ENCODE results near the gene HERC3.

The HERC3 gene

DNA sequence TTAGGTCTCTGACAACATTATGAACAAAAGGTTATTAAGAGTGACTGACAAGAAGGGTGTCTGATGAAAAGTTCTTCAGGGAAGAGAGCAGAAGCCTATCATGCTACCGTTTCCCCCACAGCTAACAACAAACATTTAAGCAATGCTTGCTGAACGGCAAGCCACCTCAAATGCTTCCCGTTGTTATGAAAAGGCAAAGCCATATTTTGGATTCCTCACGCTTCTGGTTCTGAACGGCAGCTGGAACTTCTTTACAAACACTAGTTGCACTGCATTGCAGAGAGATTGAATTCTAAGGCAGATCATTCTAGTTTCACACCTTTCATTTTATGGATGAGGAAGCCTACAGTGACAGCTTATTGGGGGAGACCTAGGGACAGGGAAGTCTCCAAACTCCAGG, 153.9 kb downstream of the HERC3 start:
- no peak for DNase-seq (ENCODE audit: low read depth, low spot score)

DNA sequence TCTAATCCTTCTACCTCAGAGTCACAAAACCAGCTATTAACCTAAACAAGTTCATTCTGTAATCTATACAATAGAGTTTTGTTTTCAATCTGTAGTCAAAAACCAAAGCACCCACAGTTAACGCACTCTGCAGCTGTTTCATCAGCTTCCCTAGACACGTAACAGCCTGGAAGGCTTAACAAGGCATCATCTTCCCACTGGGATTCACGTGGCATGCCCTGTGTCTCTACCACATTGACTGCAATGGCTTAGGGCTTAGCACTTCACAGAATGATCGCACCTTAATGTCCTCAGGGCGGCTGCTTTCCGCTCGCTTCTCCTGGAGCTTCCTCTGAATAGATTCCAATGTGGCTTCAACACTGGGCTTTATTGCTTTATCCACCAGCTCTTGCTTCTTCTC, 155.1 kb downstream of the HERC3 start:
- no peak for DNase-seq (ENCODE audit: low read depth, low spot score)

DNA sequence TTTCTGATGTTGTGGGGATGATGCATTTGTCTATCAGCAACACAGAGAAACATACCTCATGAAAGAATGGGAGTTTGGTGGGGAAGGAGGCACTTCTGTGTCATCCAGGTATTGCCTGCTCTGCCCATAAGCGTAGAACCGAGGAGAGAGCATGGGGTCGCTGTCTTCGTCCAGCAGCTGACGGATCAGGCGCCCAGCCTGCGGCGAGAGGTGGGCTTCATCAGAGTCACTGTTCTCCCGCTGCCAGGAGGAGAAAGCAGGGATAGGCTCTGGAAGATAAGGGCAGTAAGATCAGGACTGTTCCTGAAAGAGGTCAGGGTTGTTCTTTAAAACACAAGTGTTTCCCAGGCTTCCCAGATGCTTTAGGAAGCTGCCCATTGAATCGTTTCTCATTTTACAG, 158.1 kb downstream of the HERC3 start:
- DNase-seq (ENCODE audit: low read depth, low spot score) = no peak

DNA sequence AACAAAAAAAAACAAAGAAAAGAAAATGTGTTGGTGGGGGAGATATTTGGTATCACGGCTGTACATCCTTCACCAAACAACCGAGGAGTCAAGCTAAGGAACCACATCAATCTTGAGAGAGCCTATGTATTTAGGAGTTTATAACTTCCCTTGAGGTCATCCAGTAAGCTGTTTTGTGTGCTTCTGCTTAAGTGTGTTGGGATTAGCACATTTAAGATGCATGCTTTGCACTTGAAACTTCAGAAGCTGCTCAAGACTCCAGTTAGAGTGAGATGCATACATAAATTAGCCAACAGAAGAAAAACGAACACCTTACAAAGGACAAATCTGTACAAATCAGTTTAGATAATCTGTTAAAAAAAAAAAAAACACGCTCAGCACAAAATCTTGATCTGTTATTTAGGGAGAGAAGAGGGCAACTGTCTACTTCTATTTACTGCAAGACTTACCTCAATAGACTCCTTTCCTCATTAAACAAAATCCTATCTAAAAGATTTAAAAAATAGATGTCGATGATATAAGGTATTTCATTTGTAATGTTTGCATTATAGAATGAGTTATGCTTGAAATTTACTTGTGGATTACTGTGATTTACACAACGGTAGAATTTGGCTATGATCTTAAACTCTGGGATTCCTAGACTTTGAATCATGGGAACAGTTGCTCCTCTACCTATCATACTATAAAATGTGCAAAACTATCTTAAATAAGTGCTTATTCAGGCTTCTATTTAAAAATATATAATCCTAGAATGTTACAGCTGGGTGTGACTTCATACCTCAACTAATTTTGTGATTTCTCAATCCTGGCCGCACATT, 159.2 kb downstream of the HERC3 start:
- no peak for DNase-seq (ENCODE audit: low read depth, low spot score)

DNA sequence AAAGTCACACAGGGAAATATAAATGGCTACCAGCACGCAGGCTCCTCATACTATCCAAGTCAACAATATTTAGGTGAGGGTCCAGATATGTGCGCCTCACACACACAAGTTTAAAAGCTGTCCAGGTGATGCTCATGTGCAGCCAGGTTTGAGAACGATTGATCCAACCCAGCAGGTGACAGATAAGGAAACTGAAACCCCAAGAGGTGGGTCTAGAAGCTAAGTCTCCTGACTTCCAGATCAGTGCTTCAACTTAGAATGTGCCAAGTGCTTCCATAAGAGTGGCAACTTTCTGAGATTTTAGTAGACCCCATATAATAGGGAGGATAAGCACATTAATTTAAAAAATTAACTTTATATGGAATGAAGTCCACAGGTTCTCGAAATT, 159.8 kb downstream of the HERC3 start:
- no peak for DNase-seq (ENCODE audit: low read depth, low spot score)

DNA sequence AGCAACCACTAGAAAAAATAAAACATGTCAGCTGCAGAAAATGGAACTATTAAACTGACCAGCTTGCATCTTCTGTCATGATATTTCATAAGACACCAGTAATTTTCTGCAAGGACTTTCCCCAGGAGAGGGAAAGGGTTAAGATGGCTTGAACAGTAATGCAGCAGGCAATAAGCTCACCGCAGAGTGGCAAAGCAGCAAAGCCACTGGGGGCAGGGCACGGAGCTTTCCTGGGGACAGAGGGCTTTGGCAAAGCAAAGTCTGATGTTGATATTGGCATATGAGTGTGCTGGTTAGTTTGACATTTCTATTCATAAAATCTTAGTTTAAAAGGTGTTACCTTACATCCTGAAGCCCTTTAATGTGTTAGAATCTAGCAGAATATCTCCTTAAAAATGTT, 160.5 kb downstream of the HERC3 start:
- no peak for DNase-seq (ENCODE audit: low read depth, low spot score)

DNA sequence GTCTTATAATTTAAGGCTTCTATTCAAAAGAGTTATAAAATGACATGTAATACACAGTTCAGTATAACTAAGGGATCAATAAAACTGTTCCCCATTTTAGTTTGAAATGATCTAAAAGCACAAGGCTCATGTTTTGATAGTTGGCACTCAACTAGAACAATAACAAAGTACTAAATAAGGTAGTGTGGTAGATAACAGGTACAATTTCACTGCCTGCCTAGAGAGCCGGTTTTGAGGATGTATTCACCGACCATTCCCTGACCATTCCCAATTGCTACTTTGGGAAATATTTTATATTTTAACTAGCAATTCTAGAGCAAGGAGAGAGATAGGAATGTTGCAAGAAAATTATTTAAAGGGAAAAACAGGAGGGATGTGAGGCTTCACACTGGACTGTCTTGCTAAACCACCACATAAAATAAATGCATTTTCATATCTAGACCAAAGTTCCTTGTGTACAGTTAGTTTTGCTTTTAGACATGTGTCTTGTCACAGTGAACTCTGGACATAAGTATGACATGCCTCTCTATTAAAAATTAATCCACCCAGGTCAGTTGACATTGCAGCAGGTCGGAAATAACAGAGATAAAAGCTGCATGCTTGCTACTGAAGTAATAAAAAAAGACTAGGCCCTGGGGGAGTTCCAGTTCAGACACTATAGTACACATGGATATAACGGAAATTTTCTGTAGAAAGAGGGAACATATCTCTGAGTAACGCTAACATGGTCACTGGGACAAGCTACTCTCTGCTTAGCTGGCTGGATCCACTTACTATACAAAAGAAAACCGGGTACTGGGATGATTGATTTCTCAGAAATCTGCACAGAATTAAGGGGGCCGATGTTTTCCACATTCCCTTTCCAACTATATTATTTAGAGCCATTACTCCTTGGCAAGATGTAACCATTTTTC, 161.6 kb downstream of the HERC3 start:
- no peak for DNase-seq (ENCODE audit: low read depth, low spot score)

DNA sequence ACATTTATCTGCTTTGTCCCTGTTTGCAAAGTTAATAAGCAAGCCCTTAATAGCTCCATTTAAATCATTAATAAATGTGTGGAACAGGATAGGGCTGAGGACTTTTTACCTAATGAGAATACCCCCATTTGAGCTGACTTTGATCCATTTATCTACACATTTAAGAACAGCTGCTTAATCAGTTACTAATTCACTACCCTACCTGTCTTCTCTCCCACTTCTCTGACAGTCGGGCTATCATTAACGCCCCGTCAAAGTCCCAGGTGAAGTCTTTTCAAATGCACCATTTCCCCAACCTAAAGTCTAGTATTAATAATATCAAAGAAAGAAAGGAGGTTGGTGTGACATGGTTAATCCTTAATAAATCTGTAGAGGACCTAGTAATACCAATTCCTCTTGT, 162.5 kb downstream of the HERC3 start:
- DNase-seq (ENCODE audit: low read depth, low spot score) = no peak

DNA sequence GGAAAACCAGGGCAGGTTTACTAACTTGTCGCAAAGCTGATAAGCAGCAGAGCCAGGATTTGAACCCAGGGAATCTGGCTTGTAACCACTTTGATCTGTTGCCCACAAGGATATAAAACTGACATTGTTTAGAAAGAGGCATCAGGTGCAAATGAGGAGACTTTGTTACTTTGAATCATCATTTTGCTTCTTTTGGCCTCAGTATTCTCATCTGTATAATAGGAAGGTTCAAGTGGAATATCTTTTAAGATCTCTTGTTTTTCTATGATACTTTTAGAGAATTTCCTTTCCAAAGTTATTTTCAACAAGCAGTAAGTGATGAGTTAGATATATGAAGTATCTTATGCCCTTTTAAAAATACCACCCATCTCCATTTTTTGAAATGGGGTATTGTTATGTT, 163.2 kb downstream of the HERC3 start:
- no peak for DNase-seq (ENCODE audit: low read depth, low spot score)

DNA sequence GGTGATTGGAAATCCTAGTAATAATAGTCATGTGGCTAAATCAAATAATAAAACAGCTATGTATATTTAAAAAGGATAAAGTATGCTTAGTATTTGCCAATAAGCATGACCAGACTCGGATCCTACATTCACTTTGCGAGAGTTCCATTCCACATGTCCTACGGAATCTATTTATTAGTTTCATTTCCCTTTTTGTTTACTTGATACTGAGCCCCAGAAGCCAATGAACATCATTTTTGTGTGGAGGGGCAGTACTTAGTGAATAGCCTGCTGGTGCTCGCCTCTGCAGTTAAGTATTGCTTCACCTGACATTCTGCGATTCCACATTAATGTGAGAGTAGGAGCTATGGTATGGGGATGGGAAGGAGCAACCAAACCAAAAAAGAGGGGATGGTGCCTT, 163.9 kb downstream of the HERC3 start:
- DNase-seq (ENCODE audit: low read depth, low spot score) = no peak

DNA sequence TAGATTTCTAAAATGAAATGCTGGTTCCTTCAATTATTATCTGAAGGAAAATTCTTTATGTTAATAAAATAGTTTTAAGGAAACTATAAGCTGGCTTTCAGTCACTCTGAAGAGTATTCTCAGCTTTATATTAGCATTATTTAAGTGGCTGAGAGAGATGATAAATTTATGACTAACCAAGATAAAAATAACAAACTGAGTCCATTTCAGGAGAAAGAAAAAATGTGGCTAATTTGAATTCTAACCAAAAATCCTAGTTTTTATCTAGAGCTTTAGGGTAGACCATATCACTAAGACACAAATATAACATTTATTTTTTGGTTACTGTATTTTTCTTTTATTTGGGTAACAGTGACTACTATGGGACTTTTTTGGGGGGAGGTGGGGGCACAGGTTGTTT, 164.8 kb downstream of the HERC3 start:
- no peak for DNase-seq (ENCODE audit: low read depth, low spot score)

DNA sequence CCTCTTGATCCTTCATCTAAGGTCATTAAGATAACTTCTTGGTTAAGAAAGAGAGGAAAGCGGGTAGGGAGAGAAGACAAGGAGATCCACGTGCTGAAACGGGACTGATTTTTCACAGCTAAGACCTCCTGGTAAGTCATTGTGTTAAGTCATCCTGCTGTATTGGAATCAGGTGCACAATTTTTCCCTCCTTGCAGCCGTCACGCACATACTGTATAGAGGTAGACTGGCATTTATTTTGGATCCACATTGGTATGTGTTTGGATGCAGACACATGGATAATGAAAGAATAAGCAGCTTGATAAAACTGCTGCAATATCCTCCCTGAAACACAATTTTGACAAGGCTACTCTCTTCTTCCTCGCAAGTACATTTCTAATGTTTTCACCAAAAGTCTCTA, 165.5 kb downstream of the HERC3 start:
- DNase-seq (ENCODE audit: low read depth, low spot score) = no peak

Measured in ELF-1 (cell line).